Daoy (cell line): ENCODE results near the gene P2RY2. TPM values are rescaled to one million over a fixed set of nuclear protein-coding genes. Genes with fewer than 3 reads are reported as not detected.
A peak's percentile ranks its signal among the peaks of the same experiment; 100 is the strongest.

ENCODE experiments used
- DNase-seq: peaks from one replicate; pipeline ENCODE4 v3.0.0-alpha.2; 2015; ENCODE audit warnings: low read depth
- total RNA-seq: library from RNA; depleted of rRNA; stranded (reverse); fragments of >200 nt; shearing (Covaris generic); gene quantifications from 2 replicates; pipeline ENCODE4 v1.2.3, GENCODE V29; 2014

The P2RY2 gene
- total RNA-seq, 1 experiment from 2014 or later, result 0.74 TPM

DNA sequence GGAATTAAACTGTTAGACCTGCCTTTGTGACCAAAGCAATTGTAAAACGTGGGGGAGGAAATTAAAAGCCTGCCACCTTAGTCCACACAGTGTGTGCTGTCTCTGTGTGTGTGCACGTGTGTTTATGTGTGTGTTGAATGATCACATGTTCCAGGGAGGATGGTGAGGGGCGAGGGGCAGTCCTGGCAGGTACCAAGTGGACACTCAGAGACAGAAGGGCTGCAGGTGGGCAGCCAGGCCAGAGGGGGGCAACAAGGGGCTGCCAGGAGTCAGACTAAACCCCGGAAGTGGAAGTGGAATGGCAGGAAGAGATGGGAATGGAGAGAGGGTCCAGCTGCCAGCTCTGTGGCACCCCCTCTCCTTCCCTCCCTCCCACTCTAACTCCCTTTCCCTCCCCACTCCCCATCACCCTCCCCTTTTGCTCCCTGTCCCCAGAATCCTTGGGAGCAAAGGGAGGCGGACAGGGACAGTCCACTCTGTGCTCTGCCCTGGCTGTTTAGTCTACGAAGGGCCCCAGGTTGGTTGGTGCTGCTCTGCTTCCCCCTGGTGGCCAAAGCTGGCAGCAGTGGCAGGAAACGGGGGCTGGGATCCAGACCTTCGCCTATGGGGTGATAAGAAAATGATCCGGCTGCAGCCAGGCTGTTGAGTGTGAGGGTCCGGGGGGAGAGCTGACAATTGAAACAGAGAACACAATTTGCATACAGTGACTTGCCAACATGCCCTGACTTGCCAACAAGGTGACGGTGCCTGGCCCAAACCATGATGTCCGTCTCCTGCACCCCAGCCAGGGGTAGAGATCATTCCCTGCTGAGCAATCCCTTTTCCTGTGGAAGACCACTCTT lies 24.4 kb downstream of the P2RY2 start:
- peak; percentile 68 for DNase-seq

DNA sequence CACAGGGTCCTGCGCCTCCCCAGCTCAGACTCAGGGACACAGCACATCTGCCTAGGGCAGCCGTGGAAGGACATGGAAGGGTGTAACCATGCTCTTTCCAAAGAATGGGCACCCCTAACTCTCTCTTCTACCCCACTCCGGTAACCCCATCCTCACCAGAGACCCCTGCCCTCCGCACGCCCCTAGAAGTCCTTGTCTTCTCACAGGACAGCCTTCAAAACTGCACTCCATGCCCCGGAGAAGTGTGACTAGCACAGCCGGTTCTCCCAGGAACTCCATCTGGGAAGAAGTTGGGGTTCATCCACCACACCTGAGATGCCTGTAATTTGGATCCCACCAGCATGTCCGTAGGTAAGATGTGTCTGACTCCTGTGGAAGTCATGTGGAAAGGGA lies 25.0 kb downstream of the P2RY2 start:
- DNase-seq, result no peak

DNA sequence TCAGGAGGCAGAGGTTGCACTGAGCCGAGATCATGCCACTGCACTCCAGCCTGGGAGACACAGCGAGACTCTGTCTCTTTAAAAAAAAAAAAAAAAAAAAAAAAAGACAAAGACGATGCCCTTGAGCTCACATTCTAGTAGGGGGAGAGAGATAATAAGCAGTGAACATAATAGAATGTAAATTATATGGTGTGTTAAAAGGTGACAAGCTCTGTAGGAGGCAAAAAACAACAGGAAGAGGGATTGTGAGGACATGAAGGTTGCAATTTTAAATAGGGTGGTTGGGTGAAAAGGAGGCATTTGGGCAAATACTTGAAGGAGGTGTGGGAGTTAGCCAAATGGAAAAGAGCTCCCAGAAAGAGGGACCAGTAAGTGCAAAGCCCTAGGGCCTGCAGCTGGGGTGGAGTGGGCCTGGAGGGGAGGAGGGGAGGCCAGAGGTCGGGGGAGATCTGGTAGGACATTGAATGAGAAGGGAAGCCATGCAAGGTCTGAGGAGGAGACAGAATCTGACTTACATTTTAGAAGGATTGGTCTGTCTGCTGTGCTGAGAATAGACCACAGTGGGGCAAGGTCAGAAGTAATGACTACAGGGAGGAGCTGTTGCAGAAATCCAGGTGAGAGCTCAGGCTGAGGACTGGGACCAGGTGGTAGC lies 26.6 kb downstream of the P2RY2 start:
- DNase-seq, result no peak

DNA sequence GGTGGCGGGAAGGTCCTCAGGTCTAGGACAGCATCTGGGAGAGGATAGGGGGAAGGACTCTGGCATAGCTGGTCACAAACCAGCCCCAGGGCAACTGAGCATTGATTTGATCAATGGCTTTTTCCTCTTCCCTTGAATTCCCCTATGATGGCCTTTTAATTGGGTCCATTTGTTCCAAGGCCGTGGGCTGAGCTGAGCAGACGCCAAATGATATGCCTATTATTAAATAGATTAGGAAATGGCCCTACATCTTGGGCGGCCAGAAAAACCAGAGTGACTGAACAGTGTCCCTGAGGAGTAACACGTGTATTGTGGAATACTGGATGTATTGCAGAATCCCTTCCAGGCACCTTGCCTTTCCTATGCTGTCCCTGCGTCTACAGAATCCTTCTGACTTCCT lies 27.4 kb downstream of the P2RY2 start:
- no peak for DNase-seq

DNA sequence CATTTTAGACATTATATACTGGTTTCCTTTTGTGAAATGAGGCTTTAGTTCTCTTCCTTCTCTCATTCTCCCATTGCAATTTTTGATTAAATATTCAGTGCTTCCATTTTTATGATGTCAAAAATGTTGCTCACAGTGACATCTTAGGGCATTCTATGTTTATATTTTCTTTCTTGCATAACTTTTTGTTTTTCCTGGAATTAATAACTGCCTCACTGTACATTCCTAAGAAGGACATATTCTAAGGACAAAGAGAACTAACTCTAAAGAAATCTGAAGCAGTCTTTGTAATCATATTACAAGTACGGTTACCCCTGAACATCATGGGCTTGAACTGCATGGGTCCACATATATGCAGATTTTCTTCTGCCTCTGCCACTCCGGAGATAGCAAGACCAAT lies 28.2 kb downstream of the P2RY2 start:
- no peak for DNase-seq

DNA sequence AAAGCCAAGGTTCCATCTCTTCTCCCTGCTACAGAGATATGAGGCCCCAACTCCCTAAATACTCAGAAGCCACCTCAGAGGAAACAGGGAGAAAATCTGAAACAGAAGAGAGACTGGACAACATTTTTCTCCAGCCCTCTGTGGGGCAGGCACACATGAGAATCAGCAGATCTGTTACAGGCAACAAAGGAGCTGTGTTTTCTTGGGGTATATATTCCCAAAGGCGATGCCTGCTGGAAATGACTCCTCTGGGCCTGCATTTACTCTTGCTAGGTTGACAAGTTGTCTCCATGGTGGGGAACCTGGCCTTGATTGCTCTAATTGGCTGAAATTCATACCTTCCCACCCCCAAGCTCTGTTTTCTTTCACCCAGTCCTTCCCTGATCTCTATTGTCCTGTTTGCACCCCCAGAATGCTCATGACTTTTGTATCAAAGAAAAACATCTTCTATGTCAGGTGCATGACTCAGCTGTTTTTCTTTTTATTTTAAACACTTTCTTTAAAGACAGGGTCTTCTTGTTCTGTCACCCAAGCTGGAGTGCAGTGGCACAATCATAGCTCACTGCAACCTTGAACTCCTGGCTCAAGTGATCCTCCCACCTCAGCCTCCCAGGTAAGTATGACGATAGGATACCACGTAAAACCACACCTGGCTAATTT lies 30.6 kb downstream of the P2RY2 start:
- DNase-seq, result no peak

DNA sequence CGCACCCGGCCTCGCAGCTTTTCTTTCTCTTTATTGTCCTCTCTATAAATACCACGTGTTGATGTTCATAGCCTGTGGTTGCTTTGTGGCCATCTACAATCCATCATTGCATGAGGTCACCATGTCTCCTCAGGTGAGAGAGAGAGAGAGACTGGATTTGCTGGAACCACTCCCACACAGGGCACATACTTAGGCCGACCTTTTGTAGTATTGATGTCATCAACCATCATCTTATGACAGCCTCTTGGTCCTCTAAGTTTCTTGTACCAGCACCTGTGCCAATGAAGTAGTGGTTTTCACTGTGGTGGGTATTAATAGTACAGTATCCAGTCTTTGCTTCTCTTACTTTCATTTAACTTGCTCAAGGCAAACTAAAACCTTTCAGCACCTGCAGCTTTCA lies 31.2 kb downstream of the P2RY2 start:
- no peak for DNase-seq

DNA sequence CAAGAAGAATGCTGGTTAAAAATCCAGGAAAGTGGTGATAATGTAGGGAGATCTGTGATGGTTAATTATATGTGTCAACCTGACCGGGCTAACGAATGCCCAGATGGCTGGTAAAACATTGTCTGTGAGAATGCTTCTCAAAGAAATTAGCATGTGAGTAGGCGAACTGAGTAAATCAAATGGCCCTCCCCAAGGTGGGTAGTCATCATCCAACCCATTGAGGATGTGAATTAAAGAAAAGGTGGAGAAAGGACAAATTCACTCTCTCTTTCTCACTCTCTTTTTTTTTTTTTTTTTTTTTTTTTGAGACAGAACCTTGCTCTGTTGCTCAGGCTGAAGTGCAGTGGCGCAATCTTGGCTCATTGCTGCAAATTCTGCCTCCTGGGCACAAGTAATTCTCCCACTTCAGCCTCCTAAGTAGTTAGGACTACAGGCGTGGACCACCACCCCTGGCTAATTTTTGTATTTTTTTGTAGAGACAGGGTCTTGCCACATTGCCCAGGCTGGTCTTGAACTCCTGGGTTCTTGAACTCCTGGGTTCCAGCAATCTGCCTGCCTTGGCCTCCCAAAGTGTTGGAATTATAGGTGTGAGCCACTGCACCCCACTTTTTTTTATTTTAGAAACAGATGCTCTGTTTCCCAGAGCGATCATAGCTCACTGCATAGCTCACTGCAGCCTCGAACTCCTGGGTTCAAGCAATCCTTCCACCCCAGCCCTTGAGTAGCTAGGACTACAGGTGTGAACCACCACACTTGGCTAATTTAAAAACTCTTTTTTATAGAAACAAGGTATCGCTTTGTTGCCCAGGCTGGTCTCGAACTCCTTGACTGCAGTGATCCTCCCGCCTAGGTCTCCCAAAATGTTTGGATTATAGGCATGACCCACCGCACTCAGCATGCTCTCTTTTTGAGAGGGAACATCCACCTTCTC lies 32.0 kb downstream of the P2RY2 start:
- no peak for DNase-seq

DNA sequence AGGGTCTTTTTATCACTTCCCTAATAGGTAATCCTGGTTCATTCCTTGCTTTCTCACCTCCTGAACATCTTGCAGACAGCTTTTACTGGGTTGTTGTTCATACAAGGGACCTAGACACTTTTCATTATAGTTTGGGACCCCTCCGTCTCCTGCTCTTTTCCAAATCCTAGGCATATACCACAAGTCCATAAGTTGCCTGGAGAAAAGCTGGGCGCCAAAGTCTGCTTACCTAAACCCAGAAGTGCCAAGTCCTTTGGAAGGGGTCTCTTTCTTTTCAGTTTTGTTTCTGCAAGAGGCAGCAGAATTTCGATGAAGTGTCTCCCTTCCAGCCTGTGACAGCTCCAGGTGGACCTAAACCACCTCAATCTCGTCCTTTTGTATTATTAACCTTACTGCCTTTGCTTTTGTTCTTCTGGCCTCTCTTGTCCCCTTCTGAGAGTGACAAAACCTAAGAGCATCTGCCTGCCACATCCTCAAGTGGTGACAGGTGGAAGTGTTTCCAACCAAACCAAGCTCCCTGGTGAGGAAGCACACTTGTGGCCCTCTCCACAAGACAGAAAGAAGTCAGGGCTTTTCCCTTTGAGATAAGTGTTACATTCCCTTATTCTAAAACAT lies 34.6 kb downstream of the P2RY2 start:
- DNase-seq, result no peak

DNA sequence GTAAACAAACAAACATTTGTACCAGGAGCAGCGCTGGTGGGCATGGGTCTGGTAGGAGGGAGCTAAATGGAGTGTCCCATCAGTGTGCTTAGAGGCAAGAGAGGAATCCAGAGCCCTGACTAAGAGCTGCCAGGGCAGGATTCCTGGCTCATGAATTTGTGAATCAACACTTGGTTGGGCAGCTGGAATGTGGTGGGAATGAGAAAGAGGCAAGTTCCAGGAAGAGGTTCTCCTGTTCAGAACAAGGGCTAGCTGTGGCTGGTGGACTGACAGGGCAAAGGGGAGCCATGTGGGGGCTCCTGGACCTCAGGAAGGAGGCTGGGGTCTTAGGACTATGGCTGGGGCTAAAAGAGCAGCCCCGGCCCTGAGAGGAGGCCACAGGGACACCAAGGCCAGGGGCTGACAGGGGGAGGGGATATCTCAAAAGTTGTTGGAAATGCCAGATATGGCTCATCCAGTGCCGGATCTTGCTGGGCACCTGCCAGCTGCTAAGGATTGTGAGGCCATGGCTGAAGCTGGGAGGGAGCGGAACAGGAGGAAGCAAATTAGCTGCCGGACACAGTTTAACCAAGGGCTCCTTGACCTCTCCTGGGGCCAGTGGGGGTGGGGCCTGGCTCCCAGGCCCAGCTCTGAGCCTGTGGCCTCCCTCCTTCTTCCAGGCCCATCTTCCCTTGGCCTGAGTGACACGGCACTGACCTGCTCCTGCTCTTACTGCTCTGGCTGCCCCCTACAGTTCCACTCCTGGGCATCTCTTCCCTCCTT lies 39.4 kb downstream of the P2RY2 start:
- peak; percentile 85 for DNase-seq

DNA sequence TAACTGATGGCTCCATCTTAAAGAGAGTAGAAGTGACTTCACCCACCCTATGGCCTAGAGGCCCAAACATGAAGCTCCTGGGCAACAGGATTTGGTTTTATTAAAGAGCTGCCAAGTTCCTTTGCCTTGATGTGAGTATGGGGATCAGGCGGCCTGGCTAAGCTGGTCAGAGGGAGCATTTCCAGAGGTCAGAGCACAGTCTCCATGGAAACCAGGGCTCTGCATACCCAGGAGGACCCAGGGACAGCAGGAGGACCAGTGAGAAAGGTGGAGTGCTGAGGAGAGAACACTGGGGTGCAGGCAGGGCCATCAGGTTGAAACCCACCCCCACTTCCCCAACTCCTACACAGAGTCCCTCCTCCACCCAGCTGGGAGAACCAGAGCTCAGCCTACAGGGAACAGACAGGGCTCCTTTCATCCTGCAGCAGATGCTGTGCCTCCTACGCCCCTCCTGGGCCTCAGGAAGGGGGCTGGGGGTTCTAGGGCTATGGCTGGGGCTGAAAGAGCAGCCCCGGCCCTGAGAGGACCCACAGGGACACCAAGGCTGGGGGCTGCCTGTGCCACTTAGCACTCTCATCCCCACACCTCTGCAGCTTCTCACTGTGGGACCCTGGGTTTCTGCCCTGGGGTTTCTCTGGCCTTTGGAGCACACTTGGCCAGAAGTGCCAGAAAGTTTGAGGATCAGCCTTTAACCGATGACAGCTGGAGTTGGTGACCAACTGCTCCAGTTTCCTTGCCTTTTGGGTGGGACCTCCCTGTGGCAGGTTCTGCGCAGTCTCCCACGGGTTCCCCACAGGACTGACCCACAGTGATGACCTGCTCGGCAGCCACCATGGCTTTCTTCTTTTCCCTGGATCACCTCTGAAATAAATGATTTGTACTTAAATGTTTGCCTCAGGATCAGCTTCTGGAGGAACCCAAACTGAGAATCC lies 40.3 kb downstream of the P2RY2 start:
- no peak for DNase-seq

DNA sequence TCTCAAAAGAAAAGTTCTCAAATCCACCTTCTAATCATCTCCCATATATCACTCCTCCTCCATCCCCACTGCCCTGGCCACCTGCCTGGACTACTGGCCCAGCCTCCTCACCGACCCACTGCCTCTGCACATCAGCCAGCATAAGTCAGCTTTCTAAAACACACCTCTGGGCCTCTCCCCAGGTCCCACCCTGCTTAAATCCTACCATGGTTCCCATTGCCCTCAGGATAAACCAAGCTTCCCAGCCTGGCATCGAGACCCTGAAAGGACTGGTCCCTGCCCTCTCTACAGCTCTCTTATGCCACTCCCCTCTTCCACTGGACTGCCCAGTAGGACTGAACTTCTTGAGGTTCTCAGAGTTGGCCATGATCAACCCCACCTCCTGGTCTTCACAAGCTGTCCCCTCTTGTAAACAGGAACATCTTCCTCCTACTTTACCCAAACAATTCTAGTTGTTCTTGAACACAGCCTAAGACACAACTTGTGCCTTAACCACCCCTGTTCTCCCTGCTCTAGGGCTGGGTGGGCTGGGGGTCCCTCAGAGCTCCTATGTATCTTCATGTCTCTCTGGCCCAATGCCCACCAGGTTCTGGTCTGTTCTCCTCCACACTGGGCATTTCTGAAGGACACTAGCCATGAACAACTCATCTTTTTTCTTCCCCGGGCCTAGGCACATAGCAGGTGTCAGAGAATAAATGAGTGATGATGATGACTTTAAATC lies 41.5 kb downstream of the P2RY2 start:
- no peak for DNase-seq

DNA sequence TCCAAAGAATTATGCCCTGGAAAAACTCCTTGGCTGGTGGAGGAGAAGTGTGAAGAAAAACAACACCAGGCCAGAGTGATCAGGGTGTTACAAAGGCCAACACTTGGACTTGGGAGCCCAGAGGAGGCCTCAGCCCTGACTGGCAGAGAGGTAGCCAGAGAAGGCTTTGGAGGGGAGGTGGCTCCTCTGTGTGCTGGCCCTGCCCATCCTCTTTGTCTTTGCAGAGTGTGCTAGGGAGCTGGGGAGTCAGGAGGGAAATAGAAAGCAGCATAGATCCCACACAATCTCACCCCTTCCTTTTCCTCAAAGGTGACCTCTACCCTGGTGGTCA lies 42.0 kb downstream of the P2RY2 start:
- DNase-seq, result no peak

DNA sequence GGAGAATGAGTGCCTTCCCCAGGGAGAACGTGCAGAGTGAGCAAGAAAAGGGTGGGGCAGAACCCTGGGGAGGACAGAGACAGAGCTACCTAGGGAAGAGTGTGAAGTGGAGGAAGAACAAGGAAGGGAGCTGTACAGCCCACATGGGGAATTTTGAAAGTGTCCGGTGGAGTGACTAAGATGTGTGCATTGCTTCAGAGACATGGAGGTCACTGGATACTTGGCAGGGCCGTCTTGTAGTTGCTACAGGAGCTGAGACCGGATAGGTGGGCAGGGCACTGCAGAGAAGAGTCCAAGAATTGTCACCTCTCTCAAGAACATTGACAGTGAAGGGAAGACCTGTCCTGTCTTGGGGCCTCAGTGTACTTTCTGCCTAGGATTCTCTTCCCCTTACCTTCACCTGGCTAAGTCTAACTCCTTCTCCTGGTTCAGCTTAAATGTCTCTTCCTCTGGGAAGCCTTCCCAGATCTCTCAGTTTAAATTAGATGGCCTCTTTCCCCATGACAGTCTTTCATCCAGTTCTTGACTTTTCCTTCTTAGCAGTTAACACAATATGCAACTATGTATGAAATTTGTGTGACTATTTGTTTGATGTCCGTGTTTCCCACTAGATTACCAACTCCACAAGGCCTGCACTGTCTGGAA lies 44.9 kb downstream of the P2RY2 start:
- no peak for DNase-seq

DNA sequence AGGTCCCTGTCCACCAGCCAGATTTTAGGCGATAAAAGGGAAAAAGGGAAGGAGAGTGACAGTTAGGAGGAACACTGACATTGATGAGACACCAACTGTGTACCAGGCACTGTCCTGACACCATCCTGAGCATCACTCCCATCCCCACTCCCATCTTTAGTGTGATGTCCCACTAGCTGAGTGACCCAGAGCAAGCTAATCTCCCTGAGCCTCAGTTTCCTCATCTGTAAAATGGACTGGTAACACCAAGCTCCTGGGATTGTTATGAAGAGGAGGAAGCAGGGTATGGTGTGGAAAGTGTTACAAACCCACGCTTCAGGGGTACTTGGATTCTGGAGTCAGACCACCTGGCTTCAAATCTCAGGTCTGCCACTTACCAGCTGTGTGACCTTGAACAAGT lies 45.6 kb downstream of the P2RY2 start:
- no peak for DNase-seq

DNA sequence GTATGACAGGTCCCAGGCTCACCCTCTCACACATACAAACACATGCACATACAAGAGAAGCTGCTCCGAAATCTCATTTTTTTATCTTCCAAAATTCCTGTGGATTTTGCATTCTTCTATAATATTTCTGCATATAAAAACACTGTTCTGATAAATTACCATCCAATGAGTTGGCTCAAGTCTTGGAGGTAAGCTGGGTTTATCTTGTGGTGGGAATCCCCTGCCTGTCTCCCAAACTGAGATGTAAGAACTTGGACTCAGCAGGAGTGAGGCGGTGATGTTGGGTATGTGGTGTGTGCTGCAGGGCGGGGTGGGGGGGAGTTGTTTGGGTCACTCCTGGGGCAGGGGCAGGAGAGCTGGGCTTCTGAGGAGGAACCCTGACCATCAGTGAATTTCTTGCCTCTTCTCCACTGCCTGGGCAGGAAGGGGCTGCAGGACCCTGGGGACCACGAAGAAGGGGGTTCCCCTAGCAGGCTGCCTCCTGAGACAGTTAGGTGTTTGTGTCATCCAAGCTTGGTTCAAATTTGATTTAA lies 47.3 kb downstream of the P2RY2 start:
- no peak for DNase-seq

DNA sequence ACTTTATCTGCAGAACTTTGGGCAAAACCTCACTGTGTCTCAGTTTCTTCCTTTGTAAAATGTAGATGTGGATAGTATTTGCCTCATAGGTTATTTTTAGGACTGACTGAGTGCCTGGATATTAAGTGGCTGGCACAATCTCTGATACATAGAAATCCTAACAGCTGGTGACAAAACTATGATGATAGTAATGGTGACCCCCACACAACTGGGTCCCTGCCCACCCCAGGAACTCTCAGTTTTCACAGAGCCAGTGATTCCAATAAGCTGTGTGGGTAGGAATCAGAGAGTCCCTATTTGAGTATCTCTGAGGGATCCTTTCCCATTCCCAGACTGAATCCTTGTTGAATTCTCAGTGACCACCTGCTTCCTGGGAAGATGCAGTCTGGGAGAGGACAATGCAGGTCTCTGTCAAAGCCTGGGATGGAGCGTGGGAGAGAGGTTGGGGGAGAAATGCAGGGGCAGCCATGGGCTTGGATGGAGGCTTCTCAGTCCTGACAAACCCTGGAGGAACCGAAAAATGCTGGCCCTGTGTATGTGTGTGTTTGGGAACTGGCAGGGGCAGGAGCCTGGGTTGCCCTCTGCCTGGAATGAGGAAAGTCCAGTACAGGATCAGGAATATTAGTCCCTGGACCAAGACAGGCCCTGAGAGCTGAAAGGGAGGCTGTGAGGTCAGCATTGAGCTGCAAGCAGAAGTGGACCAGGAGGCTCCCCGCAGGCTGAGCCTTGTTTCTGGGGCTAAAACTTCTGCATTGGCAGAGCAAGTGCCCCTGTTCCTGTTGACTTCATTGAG lies 48.0 kb downstream of the P2RY2 start:
- DNase-seq, result no peak
